EL (cell line): ENCODE measurements around the gene RARRES1.
"Not testable (repeated sequence)": the region's sequence is repeated elsewhere in the genome, so short reads cannot be mapped to it uniquely, and the experiment has no call there.

Experiments used
- DNase-seq: peaks from one replicate; pipeline ENCODE4 v3.0.0-alpha.2; 2016

Gene RARRES1

GRCh38 chr3:158733656-158734055 lies 1.4 kb upstream of the RARRES1 start:
- no peak for DNase-seq

- DNase-seq, result no peak
Observed at GRCh38 chr3:158732856-158733200, 571 bp upstream of the RARRES1 start.

- no peak for DNase-seq
Observed at GRCh38 chr3:158731486-158731885, 771 bp downstream of the RARRES1 start.

- no peak for DNase-seq
Observed at GRCh38 chr3:158728851-158729250, 3.4 kb downstream of the RARRES1 start.

- DNase-seq, result no peak
Observed at GRCh38 chr3:158728061-158728377, 4.2 kb downstream of the RARRES1 start.

GRCh38 chr3:158727206-158728060 lies 4.8 kb downstream of the RARRES1 start:
- DNase-seq, result peak; percentile 75

- DNase-seq, result peak; percentile 97
Observed at GRCh38 chr3:158725348-158726011, 6.8 kb downstream of the RARRES1 start.

- no peak for DNase-seq
Observed at GRCh38 chr3:158723991-158724390, 8.3 kb downstream of the RARRES1 start.

- DNase-seq, result no peak
Observed at GRCh38 chr3:158722108-158722507, 10.1 kb downstream of the RARRES1 start.

GRCh38 chr3:158718490-158719170 lies 13.6 kb downstream of the RARRES1 start:
- DNase-seq, result peak; percentile 97

GRCh38 chr3:158717576-158717975 lies 14.7 kb downstream of the RARRES1 start:
- DNase-seq, result no peak

GRCh38 chr3:158713094-158713499 lies 19.2 kb downstream of the RARRES1 start:
- DNase-seq, result peak; percentile 43

- DNase-seq, result no peak
Observed at GRCh38 chr3:158712443-158712842, 19.8 kb downstream of the RARRES1 start.

- peak; percentile 87 for DNase-seq
Observed at GRCh38 chr3:158711886-158712285, 20.4 kb downstream of the RARRES1 start.

- no peak for DNase-seq
Observed at GRCh38 chr3:158710601-158711000, 21.7 kb downstream of the RARRES1 start.

- peak; percentile 98 for DNase-seq
Observed at GRCh38 chr3:158709666-158710083, 22.6 kb downstream of the RARRES1 start.

GRCh38 chr3:158703566-158703965 lies 28.7 kb downstream of the RARRES1 start:
- DNase-seq, result no peak

- peak; percentile 84 for DNase-seq
Observed at GRCh38 chr3:158702815-158703481, 29.3 kb downstream of the RARRES1 start.

- peak; percentile 61 for DNase-seq
Observed at GRCh38 chr3:158701420-158702065, 30.7 kb downstream of the RARRES1 start.

- DNase-seq, result no peak
Observed at GRCh38 chr3:158700559-158700958, 31.7 kb downstream of the RARRES1 start.

GRCh38 chr3:158696618-158697017 lies 35.6 kb downstream of the RARRES1 start:
- peak; percentile 43 for DNase-seq

- DNase-seq, result not testable (repeated sequence)
Observed at GRCh38 chr3:158693866-158694456, 38.3 kb downstream of the RARRES1 start.
